BE2C (cell line): ENCODE results near the gene GALNT16. TPM values are rescaled to one million over a fixed set of nuclear protein-coding genes. Genes with fewer than 3 reads are reported as not detected.
A peak's percentile ranks its signal among the peaks of the same experiment; 100 is the strongest.
"Not testable (repeated sequence)": the region's sequence is repeated elsewhere in the genome, so short reads cannot be mapped to it uniquely, and the experiment has no call there.

Experiments used
- DNase-seq: peaks from one replicate; pipeline ENCODE4 v3.0.0-alpha.2; 2020
- H3K27me3 ChIP-seq: fragments of 250-450 bp; sonication (Bioruptor Pico); 2 replicates; pipeline ENCODE4 v1.5.1; 2020; ENCODE audit warnings: mild to moderate bottlenecking
- H3K36me3 ChIP-seq: fragments of 250-450 bp; sonication (Bioruptor Pico); 2 replicates; pipeline ENCODE4 v1.5.1; 2020; ENCODE audit warnings: mild to moderate bottlenecking
- H3K4me1 ChIP-seq: fragments of 250-450 bp; sonication (Bioruptor Pico); 2 replicates; pipeline ENCODE4 v1.5.1; 2020
- H3K4me3 ChIP-seq: 2 replicates; pipeline ENCODE4 v1.5.1; 2011; ENCODE audit warnings: low read depth, low read length
- H3K9me3 ChIP-seq: fragments of 250-450 bp; sonication (Bioruptor Pico); 2 replicates; pipeline ENCODE4 v1.5.1; 2020
- polyA plus RNA-seq: library from polyadenylated mRNA; unstranded; fragments of >200 nt; gene quantifications from one replicate; pipeline ENCODE4 v1.2.1, GENCODE V29; 2012; ENCODE audit warnings: low read depth, missing spikeins; ENCODE audit not compliant: insufficient read length, insufficient read depth
- TF ChIP-seq, protein P1 (sequence below): IDR thresholded peaks from 2 replicates; pipeline ENCODE4 v1.5.1; 2012; ENCODE audit warnings: mild to moderate bottlenecking, low read depth, low read length

Gene GALNT16
- polyA plus RNA-seq, result 5.4 TPM

DNA sequence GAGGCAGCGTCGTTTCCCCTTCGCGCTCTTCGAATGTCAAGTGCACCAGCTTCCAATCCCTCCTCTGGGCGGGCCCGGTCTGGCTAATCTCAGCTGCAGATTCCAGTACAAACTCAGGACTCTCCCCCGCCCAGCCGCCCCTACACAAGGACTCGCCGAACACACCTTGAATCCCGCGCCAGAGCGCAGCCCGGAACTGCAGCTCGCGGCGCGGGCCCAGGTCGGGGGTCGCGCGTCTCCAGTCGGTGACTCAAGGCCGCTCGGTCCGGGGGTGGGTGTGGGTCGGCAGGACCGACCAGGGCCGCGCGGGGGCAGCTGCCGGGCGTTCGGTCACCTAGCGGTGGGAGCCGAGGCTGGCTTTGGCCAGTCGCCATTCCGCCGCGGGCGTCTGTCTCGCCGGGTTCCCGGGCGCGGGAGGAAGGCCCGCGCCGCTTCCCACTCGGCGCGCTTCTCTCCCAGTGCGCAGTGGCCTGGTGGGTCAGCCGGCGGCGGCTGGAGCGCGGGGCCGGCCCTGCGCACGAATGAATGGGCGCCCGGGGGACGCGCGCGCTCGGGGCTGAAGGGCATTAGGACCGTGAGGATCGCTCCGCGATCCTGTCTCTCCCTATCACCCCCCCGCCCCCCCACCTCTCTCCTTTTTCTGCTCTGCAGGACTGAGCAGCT lies at the start of gene GALNT16:
Gene GALNT16, plus strand, starts transcription at position 632 of the 663 bp plus-strand sequence. CDS start 133 bp downstream, outside the sequence.
- TF ChIP-seq, protein P1, sequence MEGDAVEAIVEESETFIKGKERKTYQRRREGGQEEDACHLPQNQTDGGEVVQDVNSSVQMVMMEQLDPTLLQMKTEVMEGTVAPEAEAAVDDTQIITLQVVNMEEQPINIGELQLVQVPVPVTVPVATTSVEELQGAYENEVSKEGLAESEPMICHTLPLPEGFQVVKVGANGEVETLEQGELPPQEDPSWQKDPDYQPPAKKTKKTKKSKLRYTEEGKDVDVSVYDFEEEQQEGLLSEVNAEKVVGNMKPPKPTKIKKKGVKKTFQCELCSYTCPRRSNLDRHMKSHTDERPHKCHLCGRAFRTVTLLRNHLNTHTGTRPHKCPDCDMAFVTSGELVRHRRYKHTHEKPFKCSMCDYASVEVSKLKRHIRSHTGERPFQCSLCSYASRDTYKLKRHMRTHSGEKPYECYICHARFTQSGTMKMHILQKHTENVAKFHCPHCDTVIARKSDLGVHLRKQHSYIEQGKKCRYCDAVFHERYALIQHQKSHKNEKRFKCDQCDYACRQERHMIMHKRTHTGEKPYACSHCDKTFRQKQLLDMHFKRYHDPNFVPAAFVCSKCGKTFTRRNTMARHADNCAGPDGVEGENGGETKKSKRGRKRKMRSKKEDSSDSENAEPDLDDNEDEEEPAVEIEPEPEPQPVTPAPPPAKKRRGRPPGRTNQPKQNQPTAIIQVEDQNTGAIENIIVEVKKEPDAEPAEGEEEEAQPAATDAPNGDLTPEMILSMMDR, result peak; percentile 35
- Histone ChIP-seq H3K9me3 (no peaks in the 10 kb centered on the region), H3K4me1 (peaks cover 19% of the 10 kb centered on the region), H3K27me3 (peaks cover 11% of the 10 kb centered on the region), H3K36me3 (no peaks in the 10 kb centered on the region), H3K4me3 (peak within 1 kb of the TSS; percentile 49)
- peak; percentile 78 for DNase-seq

DNA sequence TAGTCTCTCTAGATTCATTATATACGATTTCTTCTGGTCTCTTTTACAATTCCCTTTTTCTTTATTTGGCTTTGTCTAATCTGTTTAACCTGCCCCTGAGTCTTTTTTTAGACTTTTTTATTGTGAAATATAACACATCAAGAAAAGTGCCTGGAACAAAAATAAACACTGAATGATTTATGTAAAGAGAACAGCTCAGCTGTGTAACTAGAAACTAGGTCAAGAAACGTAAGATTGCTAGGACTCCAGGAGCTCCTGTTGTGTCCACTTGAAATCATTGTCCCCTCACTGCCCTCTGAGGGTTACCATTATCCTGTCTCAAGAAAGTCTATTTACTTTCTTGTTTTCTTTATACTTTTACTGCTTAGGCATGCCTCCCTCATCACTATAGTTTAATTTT lies 45.6 kb upstream of the GALNT16 start:
- H3K4me1 ChIP-seq, result no peaks in the 10 kb centered on the region
- H3K9me3 ChIP-seq, result no peaks in the 10 kb centered on the region
- H3K36me3 ChIP-seq, result no peaks in the 10 kb centered on the region
- no peaks in the 10 kb centered on the region for H3K27me3 ChIP-seq
- TF ChIP-seq, protein P1, result no peak
- no peak for DNase-seq
- no peak overlapping the region for H3K4me3 ChIP-seq

DNA sequence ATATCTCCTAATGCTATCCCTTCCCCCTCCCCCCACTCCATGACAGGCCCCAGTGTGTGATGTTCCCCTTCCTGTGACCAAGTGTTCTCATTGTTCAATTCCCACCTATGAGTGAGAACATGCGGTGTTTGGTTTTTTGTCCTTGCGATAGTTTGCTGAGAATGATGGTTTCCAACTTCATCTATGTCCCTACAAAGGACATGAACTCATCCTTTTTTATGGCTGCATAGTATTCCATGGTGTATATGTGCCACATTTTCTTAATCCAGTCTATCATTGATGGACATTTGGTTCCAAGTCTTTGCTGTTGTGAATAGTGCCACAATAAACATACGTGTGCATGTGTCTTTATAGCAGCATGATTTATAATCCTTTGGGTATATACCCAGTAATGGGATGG lies 42.3 kb upstream of the GALNT16 start:
- not testable (repeated sequence) for H3K9me3 ChIP-seq, H3K4me1 ChIP-seq, H3K27me3 ChIP-seq, H3K36me3 ChIP-seq, DNase-seq, H3K4me3 ChIP-seq

- Histone ChIP-seq H3K36me3 (peaks cover 10% of the 10 kb centered on the region), H3K27me3 (no peaks in the 10 kb centered on the region), H3K9me3 (no peaks in the 10 kb centered on the region; the same call in 1 of the 2 replicates), H3K4me3 (no peak overlapping the region), H3K4me1 (no peaks in the 10 kb centered on the region)
- no peak for DNase-seq
- TF ChIP-seq, protein P1, result no peak
Measured at GRCh38 chr14:69224946-69225345, 35.0 kb upstream of the GALNT16 start.

- Histone ChIP-seq H3K36me3 (peaks cover 19% of the 10 kb centered on the region), H3K27me3 (no peaks in the 10 kb centered on the region), H3K9me3 (no peaks in the 10 kb centered on the region; the same call in 1 of the 2 replicates), H3K4me1 (no peaks in the 10 kb centered on the region), H3K4me3 (no peak overlapping the region)
- TF ChIP-seq, protein P1, result no peak
- no peak for DNase-seq
Measured at GRCh38 chr14:69226178-69226577, 33.8 kb upstream of the GALNT16 start.

- TF ChIP-seq, protein P1, result no peak
- DNase-seq, result no peak
Measured at GRCh38 chr14:69226736-69227135, 33.2 kb upstream of the GALNT16 start.

More at GRCh38 chr14:69226736-69227135, 33.2 kb upstream of the GALNT16 start:
- Histone ChIP-seq H3K36me3 (peaks cover 21% of the 10 kb centered on the region), H3K4me1 (no peaks in the 10 kb centered on the region), H3K9me3 (no peaks in the 10 kb centered on the region; the same call in 1 of the 2 replicates), H3K4me3 (no peak overlapping the region), H3K27me3 (no peaks in the 10 kb centered on the region)
